Stimulated activated CD8-positive, alpha-beta memory T cell treated with anti-CD3 and anti-CD28 coated beads, Interleukin-12 subunit alpha, Interleukin-12 subunit beta, amount 100 ng/mL, for 4 hours (primary cell): Measurements from ENCODE around the gene OTOGL.
"Not testable (repeated sequence)": the region's sequence is repeated elsewhere in the genome, so short reads cannot be mapped to it uniquely, and the experiment has no call there.

Experiments used
- DNase-seq: peaks from one replicate; pipeline ENCODE4 v3.0.0-alpha.2; 2020; ENCODE audit warnings: low read depth

The OTOGL gene

DNA sequence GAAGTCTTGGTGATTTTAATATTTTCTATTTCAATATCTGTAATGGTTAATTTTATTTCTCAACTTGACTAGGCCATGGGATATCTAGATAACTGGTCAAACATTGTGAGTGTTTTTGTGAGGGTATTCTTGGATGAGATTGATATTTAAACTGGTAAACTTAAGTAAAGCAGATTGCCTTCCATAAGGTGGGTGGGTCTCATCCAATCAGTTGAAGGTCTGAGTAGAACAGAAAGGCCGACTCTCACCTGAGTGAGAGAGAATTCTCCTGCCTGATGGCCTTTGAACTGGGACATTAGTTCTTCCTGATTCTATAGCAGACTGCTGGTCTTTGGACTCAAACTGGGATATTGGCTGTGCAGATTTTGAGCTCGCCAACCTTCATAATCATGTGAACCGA is 36.3 kb downstream of the OTOGL start:
- DNase-seq: no peak

DNA sequence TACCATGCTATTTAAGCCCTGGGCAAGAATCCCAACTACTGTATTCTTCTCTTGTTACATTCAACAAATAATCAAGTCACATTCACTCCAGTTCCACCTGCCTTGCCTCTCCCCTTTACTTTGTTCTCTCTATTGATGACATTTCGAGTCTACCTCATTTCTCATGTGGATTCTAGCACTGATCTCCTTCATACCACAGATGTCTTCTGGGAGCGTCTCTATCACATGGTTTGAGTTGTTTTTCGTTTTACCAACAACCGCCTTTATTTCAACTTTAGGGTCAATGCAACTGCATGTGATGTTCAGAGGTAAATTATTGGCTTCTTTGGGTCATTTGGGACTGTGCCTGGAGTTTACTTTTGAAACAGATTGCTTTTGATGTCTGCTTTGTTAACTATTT is 40.7 kb downstream of the OTOGL start:
- DNase-seq: no peak

GRCh38 chr12:80142640-80143039 is 43.3 kb downstream of the OTOGL start:
- DNase-seq: no peak

GRCh38 chr12:80143537-80143936 is 44.2 kb downstream of the OTOGL start:
- no peak for DNase-seq

GRCh38 chr12:80149547-80150313 is 50.4 kb downstream of the OTOGL start:
- not testable (repeated sequence) for DNase-seq

DNA sequence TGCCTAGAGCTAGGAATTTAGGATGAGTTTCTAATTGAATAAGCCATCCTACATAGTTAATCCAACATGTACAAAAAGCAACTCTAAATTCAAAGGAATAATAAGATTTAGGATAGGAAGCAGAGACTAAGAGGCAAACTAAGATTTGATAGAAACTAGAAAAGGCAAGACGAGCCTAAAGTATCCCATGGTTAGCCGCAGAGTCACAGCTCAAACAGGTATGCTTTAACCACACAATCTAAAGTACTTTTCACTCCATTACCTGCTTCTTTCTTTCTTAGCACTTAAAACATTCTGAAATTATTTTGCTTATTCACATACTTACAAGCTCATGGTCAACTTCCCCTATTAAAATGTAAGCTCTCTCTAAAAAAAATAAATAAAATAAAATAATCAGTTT is 51.8 kb downstream of the OTOGL start:
- no peak for DNase-seq

DNA sequence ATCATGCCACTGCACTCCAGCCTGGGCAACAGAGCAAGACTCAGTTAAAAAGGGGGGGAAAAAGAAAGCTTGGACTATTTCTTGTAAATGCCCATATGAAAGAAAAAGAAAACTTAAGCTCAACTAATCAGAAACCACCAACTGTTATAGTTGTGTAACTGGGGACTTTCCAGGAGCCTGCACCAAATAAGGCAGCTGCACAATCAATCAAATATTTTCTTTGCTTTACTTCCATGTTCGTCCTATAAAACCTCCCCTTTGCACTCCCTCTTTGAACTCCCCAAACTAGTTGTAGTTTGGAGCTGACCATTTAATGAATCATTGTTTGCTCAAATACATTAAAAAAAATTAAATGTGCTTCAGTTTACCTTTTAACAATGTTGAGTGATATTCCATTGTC is 54.9 kb downstream of the OTOGL start:
- DNase-seq: no peak

- no peak for DNase-seq
Observed at GRCh38 chr12:80156306-80156705, 57.0 kb downstream of the OTOGL start.

DNA sequence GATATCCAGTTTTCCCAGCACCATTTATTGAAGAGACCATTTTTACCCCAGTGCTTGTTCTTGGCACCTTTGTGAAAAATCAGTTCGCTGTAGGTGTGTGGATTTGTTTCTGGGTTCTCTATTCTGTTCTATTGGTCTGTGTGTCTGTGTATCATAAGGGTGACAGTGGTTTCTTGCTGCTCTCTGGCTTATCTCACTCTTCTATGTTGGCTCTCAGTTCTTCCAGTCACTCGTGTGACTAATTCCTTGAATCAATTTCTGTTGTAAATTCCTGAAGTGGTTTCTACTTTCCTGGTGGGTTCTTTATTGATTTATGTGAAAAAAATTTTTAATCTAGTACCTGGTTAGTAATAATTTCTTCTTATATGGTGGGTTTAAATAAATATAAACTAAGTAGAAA is 58.3 kb downstream of the OTOGL start:
- no peak for DNase-seq

- DNase-seq: no peak
Observed at GRCh38 chr12:80161612-80162011, 62.3 kb downstream of the OTOGL start.

DNA sequence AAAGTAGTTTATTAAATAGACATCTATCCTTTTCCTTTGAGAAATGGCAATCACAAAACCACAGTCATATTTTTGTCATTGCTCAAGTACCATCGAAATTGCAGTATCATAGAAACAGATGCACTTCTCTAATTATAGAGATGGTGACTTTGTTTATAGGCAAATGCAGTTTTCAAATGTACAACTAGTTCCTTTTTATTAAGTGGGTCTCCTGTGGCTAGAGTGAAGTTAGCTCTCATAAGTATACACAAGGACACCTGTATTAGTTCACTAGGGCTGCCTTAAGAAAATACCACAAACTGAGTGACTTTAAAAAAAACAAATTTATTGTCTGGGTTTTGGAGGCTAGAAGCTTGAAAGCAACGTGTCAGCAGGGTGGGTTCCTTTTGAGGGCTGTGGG is 62.8 kb downstream of the OTOGL start:
- DNase-seq: no peak

- no peak for DNase-seq
Observed at GRCh38 chr12:80165746-80166145, 66.4 kb downstream of the OTOGL start.

GRCh38 chr12:80166751-80167150 is 67.4 kb downstream of the OTOGL start:
- DNase-seq: no peak

DNA sequence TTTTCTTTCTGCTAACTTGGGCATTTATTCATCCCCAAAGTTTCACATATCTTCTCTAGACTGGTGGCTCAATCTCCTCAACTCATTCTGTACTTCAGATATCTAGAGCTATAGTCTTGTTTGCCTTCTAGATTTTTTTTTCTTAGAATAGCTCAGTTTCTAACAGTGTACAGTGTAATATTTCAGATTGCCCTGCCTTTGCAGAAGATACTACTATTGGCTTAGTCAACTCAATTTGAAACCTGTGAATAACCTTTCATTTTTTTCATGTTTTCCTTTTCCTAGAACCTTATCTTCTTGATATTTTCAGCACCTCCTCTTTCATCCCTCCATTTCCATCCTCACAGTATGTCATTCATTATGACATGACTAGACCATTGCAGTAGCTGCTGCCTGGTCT is 69.6 kb downstream of the OTOGL start:
- DNase-seq: no peak

DNA sequence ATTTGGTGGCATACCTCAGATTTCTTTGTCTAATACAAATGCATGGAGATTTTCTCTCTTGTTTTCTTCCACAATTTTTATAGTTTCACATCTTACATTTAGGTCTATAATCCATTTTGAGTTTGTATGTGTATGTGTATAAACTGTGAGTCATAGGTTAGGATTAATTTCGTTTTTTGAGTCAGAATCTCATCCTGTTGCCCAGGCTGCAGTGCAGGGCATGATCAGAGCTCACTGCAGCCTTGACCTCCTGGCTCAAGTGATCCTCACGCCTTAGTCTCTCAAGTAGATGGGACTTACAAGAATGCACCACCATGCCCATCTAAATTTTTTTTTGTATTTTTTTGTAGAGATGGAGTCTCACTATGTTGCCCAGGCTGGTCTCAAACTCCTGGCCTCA is 71.6 kb downstream of the OTOGL start:
- no peak for DNase-seq

- no peak for DNase-seq
Observed at GRCh38 chr12:80173083-80173864, 73.9 kb downstream of the OTOGL start.

DNA sequence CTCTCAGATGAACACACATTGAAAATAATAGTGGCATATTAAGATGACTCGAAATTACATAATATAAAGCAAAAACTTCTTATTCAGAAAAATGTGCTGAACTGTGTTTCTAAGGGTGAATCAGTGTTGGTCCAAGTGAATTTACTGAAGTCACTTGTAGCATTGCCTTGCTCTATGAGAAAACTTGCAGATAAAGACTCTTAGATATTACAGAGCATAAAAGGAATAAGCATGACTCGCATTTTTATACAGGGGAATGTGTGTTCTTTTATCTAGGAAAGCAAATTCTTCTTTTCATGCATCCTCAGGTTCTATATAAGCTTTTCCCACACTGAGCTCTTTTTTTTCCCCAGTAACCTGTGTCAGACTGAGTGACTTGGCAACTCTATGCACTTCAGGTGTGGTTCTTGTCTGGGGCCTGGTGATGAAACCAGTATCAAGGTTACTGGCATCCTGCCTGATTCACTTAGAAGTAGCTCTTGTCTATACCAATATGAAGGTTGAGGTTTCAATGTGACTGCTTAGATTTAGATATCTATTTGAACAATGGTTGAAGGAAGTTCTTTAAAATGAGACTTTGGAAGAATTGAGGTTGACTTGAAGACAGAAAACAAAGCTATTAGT is 76.1 kb downstream of the OTOGL start:
- DNase-seq: no peak

DNA sequence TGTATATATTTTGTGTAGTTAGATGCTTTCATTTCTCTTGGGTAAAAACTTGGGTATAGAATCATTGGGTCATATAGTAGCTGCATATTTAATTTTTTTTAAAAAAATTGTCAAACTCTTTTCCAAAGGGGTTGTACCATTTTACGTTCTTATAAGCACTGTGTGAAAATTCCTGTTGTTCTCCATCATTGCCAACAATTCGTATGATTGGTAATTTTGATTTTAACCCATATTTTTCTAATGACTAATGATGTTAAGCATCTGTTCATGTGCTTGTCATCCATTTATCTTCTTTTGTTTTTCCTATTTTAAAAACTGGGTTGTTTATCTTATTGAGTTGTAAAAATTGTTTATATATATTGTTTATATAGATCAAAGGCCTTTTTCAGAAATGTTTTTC is 77.4 kb downstream of the OTOGL start:
- no peak for DNase-seq

GRCh38 chr12:80178846-80179245 is 79.5 kb downstream of the OTOGL start:
- no peak for DNase-seq

DNA sequence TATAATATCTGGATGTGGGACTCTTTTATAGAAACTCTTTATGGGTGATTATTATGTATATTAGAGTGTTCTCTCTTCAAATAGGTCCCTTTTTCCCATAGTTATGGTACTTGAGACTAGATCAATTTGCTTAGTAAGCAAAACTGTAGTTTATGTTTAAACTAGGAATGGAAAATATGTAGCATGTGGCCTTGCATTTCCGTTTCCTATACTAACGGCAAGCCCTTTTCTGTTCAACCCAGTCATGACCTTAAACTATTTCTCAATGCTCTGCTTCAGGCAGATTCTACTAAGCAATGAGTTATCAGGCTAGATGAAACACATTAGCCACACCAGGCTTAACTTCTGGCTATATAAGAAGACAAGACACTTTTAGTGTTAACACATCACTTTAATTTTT is 84.6 kb downstream of the OTOGL start:
- no peak for DNase-seq

- no peak for DNase-seq
Observed at GRCh38 chr12:80184926-80185325, 85.6 kb downstream of the OTOGL start.

DNA sequence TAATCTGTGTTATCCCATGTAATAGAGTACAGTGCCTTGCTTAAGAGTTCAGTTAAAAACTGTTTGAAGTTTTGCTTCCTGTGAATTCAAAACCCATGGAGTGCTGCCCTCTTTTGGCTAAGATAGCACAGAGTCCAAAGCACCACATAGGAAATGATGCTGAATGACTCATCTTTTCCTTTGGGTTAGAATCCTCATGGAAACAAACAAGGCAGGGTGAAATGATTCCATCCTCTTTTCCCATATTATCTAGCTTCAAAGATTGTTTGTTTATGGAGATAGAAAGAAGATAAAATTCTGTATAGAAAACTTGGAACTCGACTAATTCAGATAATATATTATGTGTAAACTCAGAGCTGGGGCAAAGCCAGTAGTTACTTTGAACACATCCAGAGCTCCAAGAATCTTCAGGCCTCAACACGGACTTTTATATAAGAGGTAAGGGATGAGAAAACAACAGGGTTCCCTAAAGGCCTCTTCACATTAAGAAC is 87.4 kb downstream of the OTOGL start:
- no peak for DNase-seq

GRCh38 chr12:80187660-80188090 is 88.3 kb downstream of the OTOGL start:
- no peak for DNase-seq
